Gastrocnemius medialis (tissue), 4 donors: ENCODE measurements around the gene AAMDC.

Source experiments
- POLR2A ChIP-seq, 2 donors: fragments of 450-650 bp; IDR thresholded peaks; one replicate each; pipeline ENCODE4 v1.6.1; 2017; ENCODE audit warnings: antibody characterized with exemption in 2 of 2, mild to moderate bottlenecking in 2 of 2, moderate library complexity in 2 of 2
- TF ChIP-seq, protein P1 (sequence below), 5 experiments: fragments of 450-650 bp in 3 of 5; fragments of 200-600 bp in 2 of 5; sonication (generic) in 2 of 5; IDR thresholded peaks in 4 of 5; conservative IDR thresholded peaks in 1 of 5; 1 replicate in 4 of 5; 2 replicates in 1 of 5; pipeline ENCODE4 v1.5.1; 2016 to 2019; ENCODE audit warnings: antibody characterized with exemption in 5 of 5, mild to moderate bottlenecking in 3 of 5, moderate library complexity in 3 of 5

DNA sequence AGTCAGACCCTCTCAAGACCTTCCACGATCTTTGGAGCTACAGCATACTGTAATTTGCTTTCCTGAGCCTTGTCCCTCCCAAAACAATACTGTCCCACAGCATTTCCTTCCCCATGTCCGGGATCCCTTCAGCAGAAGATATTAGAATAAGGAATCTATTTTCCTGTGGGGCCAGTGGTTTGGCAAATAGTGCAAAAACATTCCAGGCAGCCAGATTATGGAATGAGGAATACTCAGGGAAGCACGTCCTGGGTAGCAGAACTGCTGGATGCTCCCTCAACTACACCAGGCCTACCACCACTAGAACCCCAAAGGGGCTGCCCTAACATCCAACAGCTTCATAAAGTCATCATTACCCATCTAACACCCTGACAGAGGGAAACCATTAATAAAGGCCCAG, 61.5 kb downstream of the AAMDC start:
- TF ChIP-seq, protein P1, sequence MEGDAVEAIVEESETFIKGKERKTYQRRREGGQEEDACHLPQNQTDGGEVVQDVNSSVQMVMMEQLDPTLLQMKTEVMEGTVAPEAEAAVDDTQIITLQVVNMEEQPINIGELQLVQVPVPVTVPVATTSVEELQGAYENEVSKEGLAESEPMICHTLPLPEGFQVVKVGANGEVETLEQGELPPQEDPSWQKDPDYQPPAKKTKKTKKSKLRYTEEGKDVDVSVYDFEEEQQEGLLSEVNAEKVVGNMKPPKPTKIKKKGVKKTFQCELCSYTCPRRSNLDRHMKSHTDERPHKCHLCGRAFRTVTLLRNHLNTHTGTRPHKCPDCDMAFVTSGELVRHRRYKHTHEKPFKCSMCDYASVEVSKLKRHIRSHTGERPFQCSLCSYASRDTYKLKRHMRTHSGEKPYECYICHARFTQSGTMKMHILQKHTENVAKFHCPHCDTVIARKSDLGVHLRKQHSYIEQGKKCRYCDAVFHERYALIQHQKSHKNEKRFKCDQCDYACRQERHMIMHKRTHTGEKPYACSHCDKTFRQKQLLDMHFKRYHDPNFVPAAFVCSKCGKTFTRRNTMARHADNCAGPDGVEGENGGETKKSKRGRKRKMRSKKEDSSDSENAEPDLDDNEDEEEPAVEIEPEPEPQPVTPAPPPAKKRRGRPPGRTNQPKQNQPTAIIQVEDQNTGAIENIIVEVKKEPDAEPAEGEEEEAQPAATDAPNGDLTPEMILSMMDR (IDR thresholded peaks at IDR 0.05 in 4 of 5, conservative IDR thresholded peaks at IDR 0.05 in 1 of 5), result no peak
- no peak for TF ChIP-seq POLR2A (IDR thresholded peaks at IDR 0.05)
